Fibroblast of the aortic adventitia (primary cell): ENCODE measurements around the gene NEMP2. TPM values are rescaled to one million over a fixed set of nuclear protein-coding genes. Genes with fewer than 3 reads are reported as not detected.

Source experiments
- DNase-seq: peaks from one replicate; pipeline ENCODE4 v3.0.0-alpha.2; 2010; ENCODE audit warnings: low read depth
- H3K4me3 ChIP-seq: 2 replicates; pipeline ENCODE4 v1.5.1; 2011; ENCODE audit warnings: low read depth, mild to moderate bottlenecking, control low read depth, low read length, moderate library complexity
- total RNA-seq: library from RNA; depleted of rRNA; stranded (reverse); fragments of >200 nt; gene quantifications from 2 replicates; pipeline ENCODE4 v1.2.3, GENCODE V29; 2012; ENCODE audit warnings: low replicate concordance
- TF ChIP-seq, protein P1 (sequence below): IDR thresholded peaks from 2 replicates; pipeline ENCODE4 v1.5.1; 2011; ENCODE audit warnings: mild to moderate bottlenecking, low read length, control low read depth, inconsistent platforms; ENCODE audit not compliant: insufficient read depth

Gene NEMP2
- total RNA-seq, 1 donor = 11.7 TPM

DNA sequence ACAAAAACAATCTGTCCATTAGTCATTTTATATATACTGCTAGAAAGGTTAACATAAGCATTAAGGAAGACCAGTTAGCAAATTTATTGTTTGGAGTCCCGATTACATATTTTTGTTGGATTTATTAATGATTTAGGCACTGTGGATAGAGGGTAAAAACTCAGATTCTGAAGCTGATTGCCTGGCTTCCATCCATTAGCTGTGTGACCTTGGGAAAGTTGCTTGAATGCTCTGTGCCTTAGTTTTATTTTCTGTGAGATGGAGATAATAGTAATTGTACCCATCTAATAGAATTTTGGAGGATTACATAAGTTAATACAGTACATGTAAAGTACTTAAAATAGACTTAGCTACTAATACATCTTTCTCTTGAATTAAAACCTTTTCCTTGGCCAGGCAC is 36.3 kb upstream of the NEMP2 start:
- H3K4me3 ChIP-seq = no peak overlapping the region
- TF ChIP-seq, protein P1, sequence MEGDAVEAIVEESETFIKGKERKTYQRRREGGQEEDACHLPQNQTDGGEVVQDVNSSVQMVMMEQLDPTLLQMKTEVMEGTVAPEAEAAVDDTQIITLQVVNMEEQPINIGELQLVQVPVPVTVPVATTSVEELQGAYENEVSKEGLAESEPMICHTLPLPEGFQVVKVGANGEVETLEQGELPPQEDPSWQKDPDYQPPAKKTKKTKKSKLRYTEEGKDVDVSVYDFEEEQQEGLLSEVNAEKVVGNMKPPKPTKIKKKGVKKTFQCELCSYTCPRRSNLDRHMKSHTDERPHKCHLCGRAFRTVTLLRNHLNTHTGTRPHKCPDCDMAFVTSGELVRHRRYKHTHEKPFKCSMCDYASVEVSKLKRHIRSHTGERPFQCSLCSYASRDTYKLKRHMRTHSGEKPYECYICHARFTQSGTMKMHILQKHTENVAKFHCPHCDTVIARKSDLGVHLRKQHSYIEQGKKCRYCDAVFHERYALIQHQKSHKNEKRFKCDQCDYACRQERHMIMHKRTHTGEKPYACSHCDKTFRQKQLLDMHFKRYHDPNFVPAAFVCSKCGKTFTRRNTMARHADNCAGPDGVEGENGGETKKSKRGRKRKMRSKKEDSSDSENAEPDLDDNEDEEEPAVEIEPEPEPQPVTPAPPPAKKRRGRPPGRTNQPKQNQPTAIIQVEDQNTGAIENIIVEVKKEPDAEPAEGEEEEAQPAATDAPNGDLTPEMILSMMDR = no peak
- DNase-seq = no peak

DNA sequence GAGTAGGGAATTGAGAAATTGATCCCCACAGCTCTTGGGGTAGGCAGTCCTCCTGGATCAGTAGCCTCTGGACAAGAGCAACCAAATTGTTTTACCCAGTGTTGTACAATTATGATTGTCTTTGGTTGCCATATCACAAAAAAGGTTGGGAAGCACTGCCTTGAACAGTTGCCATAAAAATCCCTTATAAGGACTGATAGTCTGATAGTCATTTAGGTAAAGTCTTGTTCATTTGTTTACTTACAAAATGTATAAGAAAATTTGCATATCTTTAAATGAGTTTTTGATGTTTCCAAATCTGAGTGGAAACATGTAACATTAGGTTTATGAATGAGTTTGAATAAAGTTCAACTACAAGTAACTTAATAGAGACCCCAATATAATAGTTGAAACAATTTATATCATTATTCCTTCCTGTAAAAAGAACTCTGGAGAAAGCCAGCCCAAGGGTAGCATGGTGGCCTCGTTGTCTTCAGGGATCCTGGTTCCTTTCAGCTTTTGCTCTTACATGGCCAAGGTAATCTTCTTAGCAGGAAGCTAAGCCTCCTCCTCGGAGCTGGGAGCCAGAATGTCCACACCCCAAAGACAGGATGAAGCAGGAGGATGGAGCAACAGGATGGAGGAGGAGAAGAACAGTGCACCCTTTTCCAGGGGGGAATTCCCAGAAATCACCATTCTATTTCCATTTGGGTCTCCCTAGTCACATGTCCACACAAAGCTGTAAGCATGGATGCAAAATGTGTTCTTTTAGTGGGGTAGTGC is 35.7 kb upstream of the NEMP2 start:
- H3K4me3 ChIP-seq = no peak overlapping the region
- TF ChIP-seq, protein P1 = no peak
- no peak for DNase-seq

GRCh38 chr2:190564838-190565237 is 30.3 kb upstream of the NEMP2 start:
- DNase-seq = no peak
- H3K4me3 ChIP-seq = no peak overlapping the region
- TF ChIP-seq, protein P1 = no peak

- no peak for DNase-seq
- TF ChIP-seq, protein P1 = no peak
- no peak overlapping the region for H3K4me3 ChIP-seq
These were observed 29.1 kb upstream of the NEMP2 start for GRCh38 chr2:190563646-190564045.

GRCh38 chr2:190563109-190563508 is 28.6 kb upstream of the NEMP2 start:
- no peak overlapping the region for H3K4me3 ChIP-seq
- TF ChIP-seq, protein P1 = no peak

DNA sequence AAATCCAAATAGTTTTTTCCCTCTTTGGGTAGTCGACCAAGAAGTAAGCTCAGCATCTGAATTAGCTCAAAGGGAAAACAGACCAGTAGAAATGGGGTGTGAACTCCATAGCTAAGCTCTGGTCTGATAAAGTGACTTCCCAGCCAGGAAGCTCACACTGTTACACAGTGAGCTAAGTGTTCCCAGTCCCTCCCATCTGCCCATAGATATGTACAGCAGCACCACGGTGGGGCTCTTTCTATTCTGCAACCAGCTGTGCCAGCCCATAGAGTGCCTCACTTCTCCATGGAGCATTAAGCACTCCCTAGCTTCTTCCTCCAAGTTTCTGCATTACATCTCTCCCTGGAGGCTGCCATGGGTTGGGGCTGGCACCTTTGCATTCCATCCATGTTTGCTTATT is 27.6 kb upstream of the NEMP2 start:
- no peak overlapping the region for H3K4me3 ChIP-seq
- TF ChIP-seq, protein P1 = no peak
- DNase-seq = no peak

More at GRCh38 chr2:190563109-190563508, 28.6 kb upstream of the NEMP2 start:
- no peak for DNase-seq

GRCh38 chr2:190561094-190561493 is 26.6 kb upstream of the NEMP2 start:
- no peak for DNase-seq
- TF ChIP-seq, protein P1 = no peak
- no peak overlapping the region for H3K4me3 ChIP-seq
